Ishikawa (cell line): ENCODE data around the gene MT1A.

Experiments used
- CEBPB ChIP-seq: IDR thresholded peaks from 2 replicates; pipeline ENCODE4 v1.6.1; 2012
- CREB1 ChIP-seq: IDR thresholded peaks from 2 replicates; pipeline ENCODE4 v1.6.1; 2012; ENCODE audit warnings: low read depth
- EGR1 ChIP-seq: IDR thresholded peaks from 2 replicates; pipeline ENCODE4 v1.6.1; 2012
- EP300 ChIP-seq: IDR thresholded peaks from 2 replicates; pipeline ENCODE4 v1.6.1; 2012; ENCODE audit warnings: borderline replicate concordance
- FOXM1 ChIP-seq: IDR thresholded peaks from 2 replicates; pipeline ENCODE4 v1.6.1; 2012; ENCODE audit warnings: low read depth, borderline replicate concordance
- NFIC ChIP-seq: IDR thresholded peaks from 2 replicates; pipeline ENCODE4 v1.6.1; 2012
- RAD21 ChIP-seq: IDR thresholded peaks from 2 replicates; pipeline ENCODE4 v1.6.1; 2012; ENCODE audit warnings: low read depth
- TAF1 ChIP-seq: IDR thresholded peaks from 2 replicates; pipeline ENCODE4 v1.6.1; 2012; ENCODE audit warnings: low read depth, mild to moderate bottlenecking
- TCF12 ChIP-seq: IDR thresholded peaks from 2 replicates; pipeline ENCODE4 v1.6.1; 2012; ENCODE audit warnings: low read depth
- TEAD4 ChIP-seq: IDR thresholded peaks from 2 replicates; pipeline ENCODE4 v1.6.1; 2012
- YY1 ChIP-seq: IDR thresholded peaks from 2 replicates; pipeline ENCODE4 v1.6.1; 2012; ENCODE audit warnings: low read depth
- ZBTB7A ChIP-seq: IDR thresholded peaks from 2 replicates; pipeline ENCODE4 v1.6.1; 2012; ENCODE audit warnings: low read depth
- TF ChIP-seq, protein P1 (sequence below): IDR thresholded peaks from 2 replicates; pipeline ENCODE4 v1.6.1; 2012
- TF ChIP-seq, protein P2 (sequence below): IDR thresholded peaks from 2 replicates; pipeline ENCODE4 v1.6.1; 2012; ENCODE audit warnings: low read depth, mild to moderate bottlenecking
- TF ChIP-seq, protein P3 (sequence below): IDR thresholded peaks from 2 replicates; pipeline ENCODE4 v1.6.1; 2012

The MT1A gene

DNA sequence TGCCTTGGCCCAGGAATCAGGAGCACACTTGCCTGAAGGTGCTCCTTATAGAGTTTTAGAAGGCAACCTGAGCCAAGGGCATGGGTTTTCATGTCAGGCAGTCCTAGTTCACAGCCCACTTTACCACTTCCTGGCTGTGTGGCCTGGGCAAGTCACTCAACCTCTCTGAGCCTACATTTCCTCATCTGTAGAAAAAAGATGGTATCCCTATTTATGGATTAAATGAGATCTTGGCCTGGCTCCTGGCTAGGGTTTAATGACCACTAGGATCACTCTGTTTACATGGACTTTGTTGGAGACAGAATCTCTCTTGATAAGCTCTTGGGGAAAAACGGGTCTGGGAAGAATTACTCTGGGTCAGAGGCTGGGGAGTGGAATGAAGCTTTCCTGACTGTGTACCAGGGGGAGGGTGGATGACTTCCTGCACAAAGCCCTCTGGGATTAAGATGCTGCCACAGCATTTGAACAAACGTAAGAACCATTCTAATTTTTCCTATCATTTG lies 27.8 kb upstream of the MT1A start:
- TF ChIP-seq ZBTB7A = 0 out of 2 replicates have a peak, but pooled peaks have one; percentile 33
- TF ChIP-seq, protein P1, sequence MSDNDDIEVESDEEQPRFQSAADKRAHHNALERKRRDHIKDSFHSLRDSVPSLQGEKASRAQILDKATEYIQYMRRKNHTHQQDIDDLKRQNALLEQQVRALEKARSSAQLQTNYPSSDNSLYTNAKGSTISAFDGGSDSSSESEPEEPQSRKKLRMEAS = no peak

DNA sequence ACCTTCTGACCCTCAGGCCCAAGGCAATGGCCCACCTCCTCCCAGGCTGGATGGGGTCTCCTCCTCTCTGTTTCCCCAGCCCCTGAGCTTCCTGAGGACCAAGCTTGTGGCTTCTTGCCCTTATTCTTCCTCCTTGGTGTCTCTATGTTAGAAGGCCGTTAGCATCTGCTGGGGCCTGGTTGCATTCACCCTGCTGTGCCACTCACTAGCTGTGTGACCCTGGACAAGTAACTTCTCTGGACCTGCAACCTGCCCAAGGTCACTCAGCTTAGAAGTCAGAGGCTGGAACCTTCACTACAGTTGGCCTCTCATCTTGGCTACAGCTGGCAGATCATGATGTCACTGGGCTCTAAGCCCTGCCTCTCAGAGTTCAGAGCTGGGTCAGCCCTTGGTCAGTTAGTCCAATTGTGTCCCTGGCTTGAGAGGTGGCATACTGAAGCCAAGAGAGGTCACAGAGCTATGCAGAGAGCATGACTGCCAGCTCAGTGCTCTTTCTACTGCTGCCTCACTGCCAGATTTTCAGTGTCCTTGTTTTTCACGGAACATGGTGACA lies 27.1 kb upstream of the MT1A start:
- TF ChIP-seq TEAD4 = no peak
- TF ChIP-seq TCF12 = no peak
- TF ChIP-seq, protein P2, sequence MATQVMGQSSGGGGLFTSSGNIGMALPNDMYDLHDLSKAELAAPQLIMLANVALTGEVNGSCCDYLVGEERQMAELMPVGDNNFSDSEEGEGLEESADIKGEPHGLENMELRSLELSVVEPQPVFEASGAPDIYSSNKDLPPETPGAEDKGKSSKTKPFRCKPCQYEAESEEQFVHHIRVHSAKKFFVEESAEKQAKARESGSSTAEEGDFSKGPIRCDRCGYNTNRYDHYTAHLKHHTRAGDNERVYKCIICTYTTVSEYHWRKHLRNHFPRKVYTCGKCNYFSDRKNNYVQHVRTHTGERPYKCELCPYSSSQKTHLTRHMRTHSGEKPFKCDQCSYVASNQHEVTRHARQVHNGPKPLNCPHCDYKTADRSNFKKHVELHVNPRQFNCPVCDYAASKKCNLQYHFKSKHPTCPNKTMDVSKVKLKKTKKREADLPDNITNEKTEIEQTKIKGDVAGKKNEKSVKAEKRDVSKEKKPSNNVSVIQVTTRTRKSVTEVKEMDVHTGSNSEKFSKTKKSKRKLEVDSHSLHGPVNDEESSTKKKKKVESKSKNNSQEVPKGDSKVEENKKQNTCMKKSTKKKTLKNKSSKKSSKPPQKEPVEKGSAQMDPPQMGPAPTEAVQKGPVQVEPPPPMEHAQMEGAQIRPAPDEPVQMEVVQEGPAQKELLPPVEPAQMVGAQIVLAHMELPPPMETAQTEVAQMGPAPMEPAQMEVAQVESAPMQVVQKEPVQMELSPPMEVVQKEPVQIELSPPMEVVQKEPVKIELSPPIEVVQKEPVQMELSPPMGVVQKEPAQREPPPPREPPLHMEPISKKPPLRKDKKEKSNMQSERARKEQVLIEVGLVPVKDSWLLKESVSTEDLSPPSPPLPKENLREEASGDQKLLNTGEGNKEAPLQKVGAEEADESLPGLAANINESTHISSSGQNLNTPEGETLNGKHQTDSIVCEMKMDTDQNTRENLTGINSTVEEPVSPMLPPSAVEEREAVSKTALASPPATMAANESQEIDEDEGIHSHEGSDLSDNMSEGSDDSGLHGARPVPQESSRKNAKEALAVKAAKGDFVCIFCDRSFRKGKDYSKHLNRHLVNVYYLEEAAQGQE = no peak
- TF ChIP-seq TAF1 = no peak
- TF ChIP-seq CREB1 = no peak
- no peak for TF ChIP-seq CEBPB
- no peak for TF ChIP-seq RAD21
- no peak for TF ChIP-seq ZBTB7A
- no peak for TF ChIP-seq YY1
- TF ChIP-seq NFIC = no peak
- no peak for TF ChIP-seq EGR1
- TF ChIP-seq, protein P3, sequence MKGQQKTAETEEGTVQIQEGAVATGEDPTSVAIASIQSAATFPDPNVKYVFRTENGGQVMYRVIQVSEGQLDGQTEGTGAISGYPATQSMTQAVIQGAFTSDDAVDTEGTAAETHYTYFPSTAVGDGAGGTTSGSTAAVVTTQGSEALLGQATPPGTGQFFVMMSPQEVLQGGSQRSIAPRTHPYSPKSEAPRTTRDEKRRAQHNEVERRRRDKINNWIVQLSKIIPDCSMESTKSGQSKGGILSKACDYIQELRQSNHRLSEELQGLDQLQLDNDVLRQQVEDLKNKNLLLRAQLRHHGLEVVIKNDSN = no peak
- TF ChIP-seq EP300 = no peak
- TF ChIP-seq, protein P1 = no peak
- no peak for TF ChIP-seq FOXM1

DNA sequence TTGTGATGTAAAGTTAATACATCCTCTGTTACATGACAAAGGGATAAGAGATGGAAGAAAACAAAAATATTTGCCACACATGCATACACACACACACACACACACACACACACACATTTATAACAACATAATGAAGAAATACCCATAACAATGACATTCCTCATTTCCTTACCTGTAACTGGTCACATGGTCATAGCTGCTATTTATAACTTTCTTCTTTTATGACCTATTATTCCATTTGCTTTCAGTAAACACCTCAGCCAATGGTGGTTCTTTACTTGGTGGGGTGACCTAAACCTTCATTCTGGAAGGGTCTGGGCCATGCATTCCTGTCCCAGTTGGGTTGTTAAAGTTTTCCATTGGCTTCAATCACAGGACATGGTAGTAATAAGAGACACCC lies 24.8 kb upstream of the MT1A start:
- TF ChIP-seq, protein P3 = peak; percentile 48; the same call in 1 of the 2 replicates
- TF ChIP-seq TCF12 = no peak

DNA sequence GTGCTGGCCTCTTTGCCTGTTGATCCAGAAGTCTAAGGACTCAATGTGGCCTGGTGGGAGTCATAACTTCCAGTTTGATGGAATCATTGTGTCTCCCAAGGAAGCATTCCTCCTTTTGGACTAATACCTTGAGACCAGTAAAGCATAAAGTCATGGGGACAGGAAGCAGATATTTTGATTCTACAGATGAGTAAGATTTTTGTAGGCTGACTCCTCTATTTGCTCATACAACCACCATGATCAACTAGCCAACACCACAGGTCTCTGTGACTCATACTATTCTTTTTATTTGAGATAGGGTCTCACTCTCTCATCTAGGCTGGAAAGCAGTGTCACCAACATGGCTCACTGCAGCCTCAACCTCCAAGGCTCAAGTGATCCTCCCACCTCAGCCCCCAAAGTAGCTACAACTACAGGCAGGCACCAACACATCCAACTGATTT lies 23.9 kb upstream of the MT1A start:
- TF ChIP-seq CREB1 = no peak
- TF ChIP-seq, protein P1 = no peak
- TF ChIP-seq CEBPB = no peak
- no peak for TF ChIP-seq RAD21
- 0 out of 2 replicates have a peak, but pooled peaks have one; percentile 38 for TF ChIP-seq TEAD4
- no peak for TF ChIP-seq FOXM1
- TF ChIP-seq, protein P3 = no peak
- TF ChIP-seq EP300 = peak; percentile 43; the same call in 1 of the 2 replicates
- no peak for TF ChIP-seq ZBTB7A
- no peak for TF ChIP-seq TCF12
- TF ChIP-seq, protein P2 = no peak
- no peak for TF ChIP-seq NFIC
- no peak for TF ChIP-seq YY1
- TF ChIP-seq EGR1 = no peak
- TF ChIP-seq TAF1 = no peak

DNA sequence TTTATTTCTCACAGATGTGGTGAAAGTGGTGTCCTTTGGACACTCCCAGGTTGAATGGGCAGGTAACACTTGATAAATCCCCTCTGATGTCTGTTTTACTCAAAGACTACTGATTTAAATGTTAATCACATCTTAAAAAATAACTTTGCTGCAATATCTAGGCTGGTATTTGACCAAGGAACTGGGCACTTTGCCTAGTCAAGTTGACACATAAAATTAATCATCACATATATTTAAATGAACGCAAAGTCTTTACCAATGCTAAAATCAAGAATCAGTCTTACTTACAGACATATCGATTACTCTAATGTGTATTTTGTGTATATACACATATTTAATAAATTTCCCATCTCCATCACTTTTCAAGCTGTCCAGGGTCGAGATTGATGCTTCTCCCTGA lies 23.1 kb upstream of the MT1A start:
- TF ChIP-seq EP300 = no peak
- TF ChIP-seq, protein P1 = no peak
- TF ChIP-seq TEAD4 = no peak
- no peak for TF ChIP-seq RAD21
- TF ChIP-seq CEBPB = no peak
